Measurements from ENCODE around the gene IFI44.

IFI44 gene

DNA sequence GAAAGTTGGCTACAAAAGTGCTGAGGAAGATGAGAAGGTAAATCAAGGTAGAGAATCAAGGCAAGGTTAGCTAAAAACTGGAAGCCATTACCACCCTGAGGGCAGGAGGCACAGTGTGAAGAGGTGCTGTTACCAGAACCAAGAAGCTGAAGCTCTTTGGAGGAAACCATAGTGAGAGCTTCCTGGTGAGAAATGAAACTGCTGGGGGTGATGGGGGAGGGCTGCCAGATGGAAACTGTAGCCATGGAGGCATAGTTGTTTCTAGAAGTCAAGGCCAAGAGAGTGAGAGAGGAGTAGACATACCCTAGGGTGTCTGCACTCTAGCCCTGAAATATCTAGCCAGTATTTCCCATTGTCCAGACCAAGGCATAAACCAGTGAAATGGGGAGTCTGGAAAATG lies 28.7 kb downstream of the IFI44 start:
- TF ChIP-seq PPARA (CRISPR knock-in tag; IDR thresholded peaks at IDR 0.05; ENCODE audit: borderline replicate concordance) (no peak), ZFP3 (CRISPR knock-in tag; IDR thresholded peaks at IDR 0.05) (no peak), GLIS3 (CRISPR knock-in tag; IDR thresholded peaks at IDR 0.05) (no peak), ZNF565 (CRISPR knock-in tag; conservative IDR thresholded peaks at IDR 0.05; ENCODE audit: low read depth) (no peak), SNAI2 (CRISPR knock-in tag; IDR thresholded peaks at IDR 0.05) (no peak), TCF4 (CRISPR knock-in tag; IDR thresholded peaks at IDR 0.05; ENCODE audit: borderline replicate concordance) (no peak), BACH2 (CRISPR knock-in tag; IDR thresholded peaks at IDR 0.05; ENCODE audit: borderline replicate concordance) (no peak), ZNF8 (CRISPR knock-in tag; IDR thresholded peaks at IDR 0.05) (no peak)
- TF ChIP-seq, protein P1, sequence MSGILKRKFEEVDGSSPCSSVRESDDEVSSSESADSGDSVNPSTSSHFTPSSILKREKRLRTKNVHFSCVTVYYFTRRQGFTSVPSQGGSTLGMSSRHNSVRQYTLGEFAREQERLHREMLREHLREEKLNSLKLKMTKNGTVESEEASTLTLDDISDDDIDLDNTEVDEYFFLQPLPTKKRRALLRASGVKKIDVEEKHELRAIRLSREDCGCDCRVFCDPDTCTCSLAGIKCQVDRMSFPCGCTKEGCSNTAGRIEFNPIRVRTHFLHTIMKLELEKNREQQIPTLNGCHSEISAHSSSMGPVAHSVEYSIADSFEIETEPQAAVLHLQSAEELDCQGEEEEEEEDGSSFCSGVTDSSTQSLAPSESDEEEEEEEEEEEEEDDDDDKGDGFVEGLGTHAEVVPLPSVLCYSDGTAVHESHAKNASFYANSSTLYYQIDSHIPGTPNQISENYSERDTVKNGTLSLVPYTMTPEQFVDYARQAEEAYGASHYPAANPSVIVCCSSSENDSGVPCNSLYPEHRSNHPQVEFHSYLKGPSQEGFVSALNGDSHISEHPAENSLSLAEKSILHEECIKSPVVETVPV (CRISPR knock-in tag; IDR thresholded peaks at IDR 0.05) = no peak
- TF ChIP-seq, protein P2, sequence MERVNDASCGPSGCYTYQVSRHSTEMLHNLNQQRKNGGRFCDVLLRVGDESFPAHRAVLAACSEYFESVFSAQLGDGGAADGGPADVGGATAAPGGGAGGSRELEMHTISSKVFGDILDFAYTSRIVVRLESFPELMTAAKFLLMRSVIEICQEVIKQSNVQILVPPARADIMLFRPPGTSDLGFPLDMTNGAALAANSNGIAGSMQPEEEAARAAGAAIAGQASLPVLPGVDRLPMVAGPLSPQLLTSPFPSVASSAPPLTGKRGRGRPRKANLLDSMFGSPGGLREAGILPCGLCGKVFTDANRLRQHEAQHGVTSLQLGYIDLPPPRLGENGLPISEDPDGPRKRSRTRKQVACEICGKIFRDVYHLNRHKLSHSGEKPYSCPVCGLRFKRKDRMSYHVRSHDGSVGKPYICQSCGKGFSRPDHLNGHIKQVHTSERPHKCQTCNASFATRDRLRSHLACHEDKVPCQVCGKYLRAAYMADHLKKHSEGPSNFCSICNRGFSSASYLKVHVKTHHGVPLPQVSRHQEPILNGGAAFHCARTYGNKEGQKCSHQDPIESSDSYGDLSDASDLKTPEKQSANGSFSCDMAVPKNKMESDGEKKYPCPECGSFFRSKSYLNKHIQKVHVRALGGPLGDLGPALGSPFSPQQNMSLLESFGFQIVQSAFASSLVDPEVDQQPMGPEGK (CRISPR knock-in tag; IDR thresholded peaks at IDR 0.05; ENCODE audit: borderline replicate concordance) = no peak
- no peak for ATAC-seq

DNA sequence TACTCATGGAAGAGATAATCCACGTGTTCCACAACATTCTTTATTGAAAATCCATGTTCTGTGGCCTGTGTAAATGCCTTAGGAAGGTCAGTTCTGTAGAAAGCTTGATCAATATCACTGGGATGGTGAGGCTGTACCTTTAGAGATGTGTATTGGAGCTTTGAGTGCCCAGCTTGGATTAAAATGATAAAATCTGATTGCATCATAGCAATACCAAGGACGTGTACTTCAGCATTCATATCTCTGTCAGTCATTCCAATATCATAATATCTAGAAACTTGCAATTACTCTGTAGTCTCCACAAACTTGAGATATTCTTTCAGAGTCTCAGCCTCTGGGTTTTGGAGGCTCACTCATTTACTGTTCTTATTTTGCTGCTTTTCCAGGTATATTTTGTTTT lies 31.6 kb downstream of the IFI44 start:
- ATAC-seq = no peak
- TF ChIP-seq TOX (CRISPR knock-in tag; IDR thresholded peaks at IDR 0.05; ENCODE audit: borderline replicate concordance) (no peak), TCF4 (CRISPR knock-in tag; IDR thresholded peaks at IDR 0.05; ENCODE audit: borderline replicate concordance) (no peak)

DNA sequence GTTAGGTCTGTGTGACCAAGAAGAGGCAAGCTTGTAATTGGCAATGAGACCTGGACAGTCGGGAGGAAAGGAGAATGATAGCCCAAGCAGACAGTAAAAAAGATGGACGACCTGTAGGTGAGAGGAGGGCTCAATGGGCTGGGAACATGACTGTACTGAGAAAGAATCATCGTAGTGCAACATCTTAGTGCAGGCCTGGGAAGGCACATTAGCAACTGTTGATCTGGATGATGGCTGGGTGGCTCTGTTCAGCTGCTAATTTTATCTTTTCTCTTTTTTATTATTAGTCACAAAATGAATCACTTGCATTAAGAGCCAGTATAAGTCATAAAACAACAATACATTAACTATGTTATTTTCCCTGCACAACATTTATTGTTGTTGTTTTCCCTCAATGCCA lies 32.9 kb downstream of the IFI44 start:
- TF ChIP-seq OSR1 (CRISPR knock-in tag; IDR thresholded peaks at IDR 0.05) = no peak
- no peak for TF ChIP-seq SNAI2 (CRISPR knock-in tag; IDR thresholded peaks at IDR 0.05)
- no peak for TF ChIP-seq ZNF8 (CRISPR knock-in tag; IDR thresholded peaks at IDR 0.05)
- TF ChIP-seq, protein P3, sequence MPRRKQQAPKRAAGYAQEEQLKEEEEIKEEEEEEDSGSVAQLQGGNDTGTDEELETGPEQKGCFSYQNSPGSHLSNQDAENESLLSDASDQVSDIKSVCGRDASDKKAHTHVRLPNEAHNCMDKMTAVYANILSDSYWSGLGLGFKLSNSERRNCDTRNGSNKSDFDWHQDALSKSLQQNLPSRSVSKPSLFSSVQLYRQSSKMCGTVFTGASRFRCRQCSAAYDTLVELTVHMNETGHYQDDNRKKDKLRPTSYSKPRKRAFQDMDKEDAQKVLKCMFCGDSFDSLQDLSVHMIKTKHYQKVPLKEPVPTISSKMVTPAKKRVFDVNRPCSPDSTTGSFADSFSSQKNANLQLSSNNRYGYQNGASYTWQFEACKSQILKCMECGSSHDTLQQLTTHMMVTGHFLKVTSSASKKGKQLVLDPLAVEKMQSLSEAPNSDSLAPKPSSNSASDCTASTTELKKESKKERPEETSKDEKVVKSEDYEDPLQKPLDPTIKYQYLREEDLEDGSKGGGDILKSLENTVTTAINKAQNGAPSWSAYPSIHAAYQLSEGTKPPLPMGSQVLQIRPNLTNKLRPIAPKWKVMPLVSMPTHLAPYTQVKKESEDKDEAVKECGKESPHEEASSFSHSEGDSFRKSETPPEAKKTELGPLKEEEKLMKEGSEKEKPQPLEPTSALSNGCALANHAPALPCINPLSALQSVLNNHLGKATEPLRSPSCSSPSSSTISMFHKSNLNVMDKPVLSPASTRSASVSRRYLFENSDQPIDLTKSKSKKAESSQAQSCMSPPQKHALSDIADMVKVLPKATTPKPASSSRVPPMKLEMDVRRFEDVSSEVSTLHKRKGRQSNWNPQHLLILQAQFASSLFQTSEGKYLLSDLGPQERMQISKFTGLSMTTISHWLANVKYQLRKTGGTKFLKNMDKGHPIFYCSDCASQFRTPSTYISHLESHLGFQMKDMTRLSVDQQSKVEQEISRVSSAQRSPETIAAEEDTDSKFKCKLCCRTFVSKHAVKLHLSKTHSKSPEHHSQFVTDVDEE (CRISPR knock-in tag; IDR thresholded peaks at IDR 0.05) = no peak
- TF ChIP-seq, protein P4, sequence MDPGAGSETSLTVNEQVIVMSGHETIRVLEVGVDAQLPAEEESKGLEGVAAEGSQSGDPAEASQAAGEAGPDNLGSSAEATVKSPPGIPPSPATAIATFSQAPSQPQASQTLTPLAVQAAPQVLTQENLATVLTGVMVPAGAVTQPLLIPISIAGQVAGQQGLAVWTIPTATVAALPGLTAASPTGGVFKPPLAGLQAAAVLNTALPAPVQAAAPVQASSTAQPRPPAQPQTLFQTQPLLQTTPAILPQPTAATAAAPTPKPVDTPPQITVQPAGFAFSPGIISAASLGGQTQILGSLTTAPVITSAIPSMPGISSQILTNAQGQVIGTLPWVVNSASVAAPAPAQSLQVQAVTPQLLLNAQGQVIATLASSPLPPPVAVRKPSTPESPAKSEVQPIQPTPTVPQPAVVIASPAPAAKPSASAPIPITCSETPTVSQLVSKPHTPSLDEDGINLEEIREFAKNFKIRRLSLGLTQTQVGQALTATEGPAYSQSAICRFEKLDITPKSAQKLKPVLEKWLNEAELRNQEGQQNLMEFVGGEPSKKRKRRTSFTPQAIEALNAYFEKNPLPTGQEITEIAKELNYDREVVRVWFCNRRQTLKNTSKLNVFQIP (CRISPR knock-in tag; IDR thresholded peaks at IDR 0.05; ENCODE audit: borderline replicate concordance, low read depth) = no peak
- TF ChIP-seq, protein P1 (CRISPR knock-in tag; IDR thresholded peaks at IDR 0.05) = no peak
- no peak for TF ChIP-seq PPARA (CRISPR knock-in tag; IDR thresholded peaks at IDR 0.05; ENCODE audit: borderline replicate concordance)
- no peak for TF ChIP-seq ZNF70 (CRISPR knock-in tag; IDR thresholded peaks at IDR 0.05)
- no peak for TF ChIP-seq CSDC2 (CRISPR knock-in tag; IDR thresholded peaks at IDR 0.05)
- TF ChIP-seq, protein P2 (CRISPR knock-in tag; IDR thresholded peaks at IDR 0.05; ENCODE audit: borderline replicate concordance) = no peak
- no peak for TF ChIP-seq ZC3H10 (CRISPR knock-in tag; IDR thresholded peaks at IDR 0.05)
- no peak for TF ChIP-seq ZFP30 (CRISPR knock-in tag; IDR thresholded peaks at IDR 0.05)
- peak; percentile 35; the same call in 1 of the 3 replicates for ATAC-seq

Measured in SK-N-SH treated with all-trans-retinoic acid at 6 μM for 48 hours (cell line).